Naive thymus-derived CD4-positive, alpha-beta T cell (primary cell): Measurements from ENCODE around the gene MRPL20. TPM values are rescaled to one million over a fixed set of nuclear protein-coding genes. Genes with fewer than 3 reads are reported as not detected.

ENCODE experiments used
- ATAC-seq: fragments of 150-1000 bp; cut with Tn5 transposase; 2 replicates; pipeline ENCODE4 v1.10.0; 2021; ENCODE audit warnings: mild to moderate bottlenecking, moderate library complexity
- CTCF ChIA-PET: fragments of 350-600 bp; sonication (Branson Sonifier 250); formaldehyde crosslinking; loops from one replicate; lab custom pipeline; 2021; ENCODE audit warnings: antibody characterized with exemption; lab: Charles Lee
- POLR2A ChIA-PET: fragments of 350-600 bp; sonication (Branson Sonifier 250); formaldehyde crosslinking; loops from one replicate; lab custom pipeline; 2021; ENCODE audit warnings: antibody characterized with exemption, inconsistent platforms; lab: Charles Lee
- DNase-seq, 9 donors: peaks; one replicate each; pipeline versions ENCODE4 v3.0.0 to v3.0.0-alpha.2; 2020 to 2022; ENCODE audit warnings: mixed read lengths in 1 of 9
- H3K27ac ChIP-seq: one replicate; pipeline ENCODE4 v1.7.0; 2013; ENCODE audit warnings: mild to moderate bottlenecking, low read depth, low read length, moderate library complexity
- H3K27me3 ChIP-seq, 2 donors: one replicate each; pipeline ENCODE4 v1.7.0; 2013; ENCODE audit warnings: low read length in 2 of 2, mild to moderate bottlenecking in 2 of 2, moderate library complexity in 2 of 2; ENCODE audit not compliant: control insufficient read depth in 2 of 2, insufficient read depth in 2 of 2
- H3K36me3 ChIP-seq, 3 experiments: 1 replicate in 2 of 3; 2 replicates in 1 of 3; pipeline ENCODE4 v1.7.0; 2013; ENCODE audit warnings: low read length in 3 of 3, mild to moderate bottlenecking in 3 of 3, moderate library complexity in 1 of 3; ENCODE audit not compliant: insufficient read depth in 3 of 3, control insufficient read depth in 2 of 3
- H3K4me1 ChIP-seq, 2 donors: one replicate each; pipeline ENCODE4 v1.7.0; 2013; ENCODE audit warnings: low read length in 2 of 2, mild to moderate bottlenecking in 2 of 2, moderate library complexity in 1 of 2; ENCODE audit not compliant: control insufficient read depth in 2 of 2, insufficient read depth in 2 of 2
- H3K4me3 ChIP-seq: 2 replicates; pipeline ENCODE4 v1.7.0; 2013; ENCODE audit warnings: mild to moderate bottlenecking, low read length
- H3K9me3 ChIP-seq, 3 experiments: 1 replicate in 2 of 3; 2 replicates in 1 of 3; pipeline ENCODE4 v1.7.0; 2013; ENCODE audit warnings: low read length in 3 of 3; ENCODE audit not compliant: control insufficient read depth in 2 of 3
- H3K27ac Mint-ChIP-seq, 9 donors: one replicate each; pipeline ENCODE4 v1.8.0; 2020 to 2022; ENCODE audit warnings: mixed read lengths in 9 of 9, mild to moderate bottlenecking in 8 of 9, moderate library complexity in 5 of 9, inconsistent platforms in 2 of 9
- H3K27me3 Mint-ChIP-seq, 5 donors: one replicate each; pipeline ENCODE4 v1.8.0; 2021 to 2022; ENCODE audit warnings: mixed read lengths in 5 of 5, mild to moderate bottlenecking in 1 of 5
- H3K36me3 Mint-ChIP-seq, 5 donors: one replicate each; pipeline ENCODE4 v1.8.0; 2020 to 2022; ENCODE audit warnings: mixed read lengths in 5 of 5, mild to moderate bottlenecking in 3 of 5, inconsistent platforms in 1 of 5
- H3K4me1 Mint-ChIP-seq, 7 donors: one replicate each; pipeline ENCODE4 v1.8.0; 2020 to 2022; ENCODE audit warnings: mixed read lengths in 7 of 7, mild to moderate bottlenecking in 3 of 7, inconsistent platforms in 1 of 7
- H3K4me3 Mint-ChIP-seq, 10 donors: one replicate each; pipeline ENCODE4 v1.8.0; 2020 to 2022; ENCODE audit warnings: mild to moderate bottlenecking in 10 of 10, mixed read lengths in 10 of 10, moderate library complexity in 6 of 10, inconsistent platforms in 2 of 10
- H3K9me3 Mint-ChIP-seq, 11 donors: one replicate each; pipeline ENCODE4 v1.8.0; 2020 to 2022; ENCODE audit warnings: mixed read lengths in 11 of 11, mild to moderate bottlenecking in 4 of 11, inconsistent platforms in 1 of 11, moderate library complexity in 1 of 11
- intact Hi-C, 2 donors: fragments of 100-400 bp; cut with micrococcal nuclease; formaldehyde crosslinking; loops; one replicate each; pipeline ENCODE4 v1.15.1; 2023
- polyA plus RNA-seq, 2 donors: library from polyadenylated mRNA; unstranded; fragments of 300-500 nt; fragmentation: Illumina TruSeq; gene quantifications; one replicate each; pipeline ENCODE4 v1.2.3, GENCODE V29; 2021
- total RNA-seq, 6 experiments: library from RNA in 5 of 6; stranded (reverse) in 5 of 6; gene quantifications; 1 replicate in 5 of 6; 2 replicates in 1 of 6; pipeline ENCODE4 v1.2.3 and lab custom pipeline; 2021 to 2026

Gene MRPL20
- total and polyA plus RNA-seq, 7 experiments from 2014 or later = 91.2 to 239 (median 134) TPM

DNA sequence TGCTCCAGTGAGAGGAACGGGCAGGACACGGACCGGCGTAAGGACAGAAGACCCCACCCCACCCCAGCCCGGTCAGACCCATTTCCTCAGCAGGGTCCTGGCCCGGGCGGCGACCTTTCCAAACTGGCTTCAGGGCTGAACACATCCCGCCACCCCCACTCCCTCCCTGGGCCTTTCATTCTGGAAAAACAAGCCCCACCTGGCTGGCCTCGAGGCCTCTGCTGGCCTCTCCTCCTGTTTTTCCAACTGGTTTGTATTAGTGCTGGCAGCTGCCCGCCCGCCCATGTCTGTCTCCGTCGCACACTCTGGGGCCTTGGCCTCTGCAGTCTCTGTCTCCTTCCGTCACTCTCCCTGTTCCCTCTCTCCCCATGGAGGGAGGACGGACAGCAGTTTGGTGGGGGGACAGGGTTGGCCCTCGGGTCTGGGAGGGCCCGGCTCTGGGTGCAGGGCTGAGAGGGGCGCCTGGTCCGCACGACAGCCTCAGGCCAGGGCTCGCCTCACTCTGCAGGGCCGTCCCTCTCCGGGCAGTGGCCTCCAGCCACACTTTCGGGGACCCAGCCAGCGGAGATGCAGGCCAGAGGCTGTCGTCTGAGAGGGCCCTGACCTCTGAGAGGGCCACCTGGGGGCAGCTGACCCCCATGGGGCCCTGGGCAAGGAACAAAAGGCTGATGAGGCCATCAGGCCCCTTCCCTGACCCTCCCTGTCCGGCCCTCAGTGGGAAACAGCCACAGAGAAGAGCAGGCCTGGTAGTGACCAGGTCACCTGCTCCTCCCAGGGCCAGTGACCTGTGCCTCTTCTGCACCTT, 47.2 kb downstream of the MRPL20 start:
- ATAC-seq (no peak), DNase-seq (no peak)
- Mint-ChIP-seq H3K4me3 (peak overlapping the region in 7 of 10 donors; percentile 21 to 75 (median 52)), H3K27ac (peak overlapping the region in 5 of 9 donors; percentile 4 to 62 (median 52)), H3K9me3 (peaks cover 0 to 2% (median 0%) of the 10 kb centered on the region in 11 donors), H3K36me3 (no peaks in the 10 kb centered on the region), H3K4me1 (peaks cover 6 to 15% (median 12%) of the 10 kb centered on the region in 7 donors), H3K27me3 (peaks cover 0 to 20% (median 4%) of the 10 kb centered on the region in 5 donors)
- Histone ChIP-seq H3K4me3 (no peak overlapping the region), H3K36me3 (no peaks in the 10 kb centered on the region), H3K27ac (no peak overlapping the region), H3K27me3 (peaks cover 0 to 3% of the 10 kb centered on the region in 2 donors), H3K9me3 (no peaks in the 10 kb centered on the region), H3K4me1 (peaks cover 0 to 8% of the 10 kb centered on the region in 2 donors)
- POLR2A ChIA-PET = interaction anchor here (1.6 kb wide), 1 partner anchor 12 kb away, joined by 4 read pairs; no protein-coding TSS in a partner anchor
- CTCF ChIA-PET = no interaction called here
- intact Hi-C loops = loop anchor here in 1 of 2 donors (1.0 kb wide), 1 partner anchor 11 kb away; no protein-coding TSS in a partner anchor

GRCh38 chr1:1359308-1359663, 47.8 kb downstream of the MRPL20 start:
- Histone ChIP-seq H3K27me3 (peaks cover 0 to 4% of the 10 kb centered on the region in 2 donors), H3K9me3 (no peaks in the 10 kb centered on the region), H3K4me1 (peaks cover 0 to 8% of the 10 kb centered on the region in 2 donors), H3K27ac (no peak overlapping the region), H3K36me3 (no peaks in the 10 kb centered on the region), H3K4me3 (no peak overlapping the region)
- ChIA-PET POLR2A (interaction anchor here (0.7 to 1.6 kb wide), 3 partner anchors 9 to 16 kb away, joined by 3 to 5 read pairs (median 4); partner anchors contain the start of gene AURKAIP1), CTCF (no interaction called here)
- Mint-ChIP-seq H3K27ac (peak overlapping the region in 8 of 9 donors; percentile 4 to 78 (median 54)), H3K4me1 (peaks cover 6 to 15% (median 12%) of the 10 kb centered on the region in 7 donors), H3K36me3 (no peaks in the 10 kb centered on the region), H3K9me3 (peaks cover 0 to 2% (median 0%) of the 10 kb centered on the region in 11 donors), H3K4me3 (peak overlapping the region in 8 of 10 donors; percentile 21 to 75 (median 50)), H3K27me3 (peaks cover 0 to 21% (median 4%) of the 10 kb centered on the region in 5 donors)
- peak in 2 of 9 donors; percentile 25 to 38 for DNase-seq
- ATAC-seq = peak; percentile 66
- intact Hi-C loops = loop anchor here in 1 of 2 donors (1.0 kb wide), 1 partner anchor 12 kb away; no protein-coding TSS in a partner anchor

DNA sequence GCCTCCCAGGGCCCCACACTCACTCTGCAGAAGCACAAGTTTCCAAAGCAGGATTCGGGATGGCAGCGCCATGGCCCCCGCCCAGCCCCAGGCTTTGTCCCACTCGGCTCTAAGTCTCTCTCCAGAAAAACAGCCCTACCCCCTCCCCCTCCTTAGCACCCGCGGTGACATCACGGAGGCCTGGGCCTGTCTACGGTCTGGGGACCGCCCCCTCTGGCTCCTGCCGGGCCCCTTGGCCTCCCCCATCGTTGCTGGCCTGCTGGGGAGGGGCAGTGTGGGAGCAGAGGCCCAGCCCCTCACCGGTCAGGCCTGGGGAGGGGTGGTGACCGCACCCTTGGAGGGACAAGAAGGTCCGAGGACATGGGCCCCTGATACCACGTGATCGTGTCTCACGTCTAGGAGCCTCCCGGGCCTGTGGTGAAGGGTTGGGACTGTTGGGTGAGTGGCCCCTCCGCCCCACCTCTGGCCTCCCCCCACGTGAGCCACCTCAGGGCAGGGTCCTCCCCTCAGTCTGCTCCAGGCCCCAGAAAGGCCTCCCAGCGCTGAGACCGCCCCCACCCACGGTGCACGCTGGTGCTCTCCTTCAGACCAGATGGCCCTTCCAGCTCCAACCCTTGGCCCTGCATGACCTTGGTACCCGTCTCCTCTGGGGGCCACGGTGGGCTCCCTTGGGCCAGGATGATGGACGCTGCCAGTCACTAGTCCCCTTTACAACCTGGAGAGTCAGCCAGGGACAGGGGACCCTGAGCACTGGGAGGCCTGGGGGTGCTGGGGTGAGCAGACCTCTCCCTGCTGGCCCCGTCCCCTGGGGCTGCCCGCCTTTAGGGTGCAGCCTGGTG, 48.4 kb downstream of the MRPL20 start, which contains the start of gene MXRA8:
TSS of gene MXRA8 (minus strand) at position 123 of the 839 bp plus-strand sequence. CDS start at position 72, 51 bp downstream.
- Mint-ChIP-seq H3K9me3 (peaks cover 0 to 2% (median 0%) of the 10 kb centered on the region in 11 donors), H3K27me3 (peaks cover 0 to 27% (median 7%) of the 10 kb centered on the region in 5 donors), H3K4me3 (peak within 1 kb of the TSS in 9 of 10 donors; percentile 25 to 75 (median 48)), H3K27ac (peak within 1 kb of the TSS in 8 of 9 donors; percentile 4 to 78 (median 54)), H3K36me3 (no peaks in the 10 kb centered on the region), H3K4me1 (peaks cover 8 to 20% (median 13%) of the 10 kb centered on the region in 7 donors)
- DNase-seq (no peak), ATAC-seq (peak; percentile 5)
- POLR2A ChIA-PET = interaction anchor here (0.6 to 2.1 kb wide), 5 partner anchors 10 to 257 kb away, joined by 3 to 10 read pairs (median 4); partner anchors contain the start of genes AURKAIP1 and MIB2
- Histone ChIP-seq H3K4me1 (peaks cover 0 to 11% of the 10 kb centered on the region in 2 donors), H3K27me3 (peaks cover 0 to 9% of the 10 kb centered on the region in 2 donors), H3K9me3 (no peaks in the 10 kb centered on the region), H3K27ac (peak within 1 kb of the TSS; percentile 23), H3K4me3 (no peak within 1 kb of the TSS), H3K36me3 (no peaks in the 10 kb centered on the region)
- intact Hi-C loops = loop anchor here in 1 of 2 donors (1.0 kb wide), 1 partner anchor 13 kb away; no protein-coding TSS in a partner anchor
- CTCF ChIA-PET = no interaction called here

DNA sequence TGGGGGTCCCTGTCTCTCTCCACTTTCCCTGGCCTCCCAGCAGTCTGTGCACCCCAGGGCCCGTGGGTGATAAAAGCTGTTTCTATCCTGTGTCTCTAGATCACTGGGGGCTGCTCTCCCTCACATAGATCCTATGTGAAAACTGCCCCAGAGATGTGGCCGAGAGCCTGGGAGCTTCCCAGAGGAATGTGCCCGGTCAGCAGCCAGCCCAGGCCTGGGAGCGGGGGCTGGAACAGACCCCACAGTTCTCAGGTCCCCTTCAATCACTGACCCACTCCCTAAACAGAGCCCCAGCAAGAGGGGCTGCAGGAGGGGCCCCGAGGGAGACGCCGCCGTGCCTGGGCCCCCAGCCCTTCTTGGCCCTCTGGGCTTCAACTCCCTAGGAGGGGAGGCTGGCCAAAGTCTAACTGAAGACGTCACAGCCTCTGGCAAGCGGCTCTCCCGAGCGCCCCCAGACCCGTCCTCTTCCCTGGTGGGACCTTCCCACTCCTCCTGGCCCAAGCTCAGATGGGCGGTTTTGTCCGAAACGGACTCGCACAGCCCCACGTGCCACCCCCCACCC, 49.1 kb downstream of the MRPL20 start:
- Histone ChIP-seq H3K27ac (no peak overlapping the region), H3K4me1 (peaks cover 0 to 18% of the 10 kb centered on the region in 2 donors), H3K36me3 (no peaks in the 10 kb centered on the region), H3K27me3 (peaks cover 0 to 9% of the 10 kb centered on the region in 2 donors), H3K4me3 (no peak overlapping the region), H3K9me3 (no peaks in the 10 kb centered on the region)
- H3K4me3 Mint-ChIP-seq = peak overlapping the region in 4 of 10 donors; percentile 25 to 46 (median 34)
- ATAC-seq (no peak), DNase-seq (peak in 1 of 9 donors; percentile 4)
- ChIA-PET CTCF (no interaction called here), POLR2A (interaction anchor here (0.6 to 2.1 kb wide), 2 partner anchors 13 to 257 kb away, joined by 3 to 10 read pairs; partner anchors contain the start of gene MIB2)
- H3K9me3 Mint-ChIP-seq = peaks cover 0 to 2% (median 0%) of the 10 kb centered on the region in 11 donors
- H3K27ac Mint-ChIP-seq = peak overlapping the region in 1 of 9 donors; percentile 48
- peaks cover 8 to 22% (median 13%) of the 10 kb centered on the region in 7 donors for H3K4me1 Mint-ChIP-seq
- intact Hi-C loops = no loop called here
- no peaks in the 10 kb centered on the region for H3K36me3 Mint-ChIP-seq
- peaks cover 0 to 33% (median 10%) of the 10 kb centered on the region in 5 donors for H3K27me3 Mint-ChIP-seq

- ChIA-PET POLR2A (interaction anchor here (2.1 kb wide), 1 partner anchor 14 kb away, joined by 10 read pairs; no protein-coding TSS in a partner anchor), CTCF (no interaction called here)
- Mint-ChIP-seq H3K9me3 (peaks cover 0 to 5% (median 0%) of the 10 kb centered on the region in 11 donors), H3K4me1 (peaks cover 12 to 31% (median 19%) of the 10 kb centered on the region in 7 donors), H3K27me3 (peaks cover 0 to 39% (median 16%) of the 10 kb centered on the region in 5 donors), H3K4me3 (no peak overlapping the region), H3K27ac (no peak overlapping the region), H3K36me3 (peaks cover 0 to 2% (median 0%) of the 10 kb centered on the region in 5 donors)
- H3K27ac ChIP-seq = no peak overlapping the region
- no peaks in the 10 kb centered on the region for H3K9me3 ChIP-seq
- DNase-seq (no peak), ATAC-seq (no peak)
- H3K36me3 ChIP-seq = no peaks in the 10 kb centered on the region
- no peak overlapping the region for H3K4me3 ChIP-seq
- H3K27me3 ChIP-seq = peaks cover 0 to 9% of the 10 kb centered on the region in 2 donors
- intact Hi-C loops = no loop called here
- peaks cover 0 to 18% of the 10 kb centered on the region in 2 donors for H3K4me1 ChIP-seq
These were observed 50.2 kb downstream of the MRPL20 start for GRCh38 chr1:1356796-1357401.
